Duodenal mucosa (tissue), 2 donors: Measurements from ENCODE around the gene SBF2.

Experiments
- H3K27ac ChIP-seq: one replicate; pipeline ENCODE4 v1.7.0; 2013; ENCODE audit warnings: low read depth, low read length
- H3K27me3 ChIP-seq, 2 donors: one replicate each; pipeline ENCODE4 v1.7.0; 2013; ENCODE audit warnings: low read length in 2 of 2, control low read depth in 1 of 2; ENCODE audit not compliant: insufficient read depth in 2 of 2, control insufficient read depth in 1 of 2
- H3K36me3 ChIP-seq, 2 donors: one replicate each; pipeline ENCODE4 v1.7.0; 2013; ENCODE audit warnings: low read length in 2 of 2, control low read depth in 1 of 2; ENCODE audit not compliant: insufficient read depth in 2 of 2, control insufficient read depth in 1 of 2
- H3K4me1 ChIP-seq, 2 donors: one replicate each; pipeline ENCODE4 v1.7.0; 2013; ENCODE audit warnings: low read length in 2 of 2, control low read depth in 1 of 2; ENCODE audit not compliant: insufficient read depth in 2 of 2, control insufficient read depth in 1 of 2
- H3K4me3 ChIP-seq, 2 donors: one replicate each; pipeline ENCODE4 v1.7.0; 2013; ENCODE audit warnings: low read length in 2 of 2, low read depth in 1 of 2
- H3K9ac ChIP-seq, 2 donors: one replicate each; pipeline ENCODE4 v1.7.0; 2013; ENCODE audit warnings: low read length in 2 of 2, low read depth in 1 of 2
- H3K9me3 ChIP-seq, 2 donors: one replicate each; pipeline ENCODE4 v1.7.0; 2013; ENCODE audit warnings: low read length in 2 of 2, control low read depth in 1 of 2; ENCODE audit not compliant: control insufficient read depth in 1 of 2

SBF2 gene

DNA sequence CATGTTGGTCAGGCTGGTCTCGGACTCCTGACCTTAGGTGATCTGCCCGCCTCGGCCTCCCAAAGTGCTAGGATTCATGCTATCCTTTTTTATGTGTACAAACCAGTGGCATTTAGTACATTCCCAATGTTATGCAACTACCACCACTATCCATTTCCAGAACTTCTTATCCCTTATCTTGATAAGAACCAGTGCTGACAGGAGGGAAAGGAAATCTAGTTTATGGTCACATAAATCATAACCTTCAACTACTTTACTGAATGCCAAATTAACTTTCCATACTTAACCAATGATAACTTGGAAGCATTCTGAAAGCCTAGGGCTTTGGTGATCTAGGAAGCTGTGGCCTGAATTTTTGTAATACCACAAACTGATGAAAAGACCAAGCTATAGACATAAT, 459.7 kb downstream of the SBF2 start:
- peaks cover 0 to 3% of the 10 kb centered on the region in 2 donors for H3K36me3 ChIP-seq
- peaks cover 0 to 14% of the 10 kb centered on the region in 2 donors for H3K4me1 ChIP-seq
- no peak overlapping the region for H3K9ac ChIP-seq
- H3K9me3 ChIP-seq: no peaks in the 10 kb centered on the region
- no peak overlapping the region for H3K4me3 ChIP-seq
- H3K27me3 ChIP-seq: no peaks in the 10 kb centered on the region
- H3K27ac ChIP-seq: no peak overlapping the region

DNA sequence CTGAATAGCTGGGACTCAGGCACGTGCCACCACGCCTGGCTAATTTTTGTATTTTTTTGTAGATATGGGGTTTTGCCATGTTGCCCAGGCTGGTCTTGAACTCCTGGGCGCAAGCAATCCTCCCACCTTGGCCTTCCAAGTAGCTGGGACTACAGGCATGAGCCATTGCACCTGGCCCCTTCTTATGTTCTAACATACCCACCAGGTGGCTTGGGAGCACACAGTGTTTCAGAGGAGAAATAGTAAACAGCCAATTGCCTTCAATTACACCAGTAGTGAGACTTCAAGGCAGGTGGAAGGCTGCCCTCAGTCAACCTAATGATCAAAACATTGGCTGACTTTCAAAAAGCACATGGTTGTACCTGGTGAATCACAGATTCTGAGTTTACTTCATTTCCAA, 462.9 kb downstream of the SBF2 start:
- no peaks in the 10 kb centered on the region for H3K36me3 ChIP-seq
- no peaks in the 10 kb centered on the region for H3K27me3 ChIP-seq
- H3K27ac ChIP-seq: no peak overlapping the region
- peaks cover 0 to 27% of the 10 kb centered on the region in 2 donors for H3K4me1 ChIP-seq
- H3K9ac ChIP-seq: no peak overlapping the region
- H3K9me3 ChIP-seq: no peaks in the 10 kb centered on the region
- no peak overlapping the region for H3K4me3 ChIP-seq

DNA sequence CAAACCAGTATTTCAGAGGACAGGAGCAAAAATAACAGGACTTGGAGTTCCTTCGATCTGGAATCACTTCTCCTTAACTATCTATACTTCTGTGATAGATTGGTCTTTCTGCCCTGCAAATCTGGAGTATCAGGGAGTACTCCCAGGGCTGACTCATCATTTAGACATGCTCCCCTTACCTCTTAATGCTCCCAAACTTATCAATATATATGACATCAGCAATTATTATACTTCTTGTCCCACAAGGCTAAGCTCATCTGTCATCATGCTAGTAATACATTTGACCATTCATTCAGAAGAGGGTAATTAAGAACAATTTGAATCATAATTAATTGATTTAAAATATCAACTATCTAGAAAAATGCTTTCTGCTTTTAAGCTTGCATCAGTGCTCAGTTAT, 466.3 kb downstream of the SBF2 start:
- no peak overlapping the region for H3K4me3 ChIP-seq
- no peaks in the 10 kb centered on the region for H3K9me3 ChIP-seq
- no peaks in the 10 kb centered on the region for H3K27me3 ChIP-seq
- H3K9ac ChIP-seq: no peak overlapping the region
- H3K4me1 ChIP-seq: peaks cover 0 to 28% of the 10 kb centered on the region in 2 donors
- H3K36me3 ChIP-seq: no peaks in the 10 kb centered on the region
- H3K27ac ChIP-seq: no peak overlapping the region

DNA sequence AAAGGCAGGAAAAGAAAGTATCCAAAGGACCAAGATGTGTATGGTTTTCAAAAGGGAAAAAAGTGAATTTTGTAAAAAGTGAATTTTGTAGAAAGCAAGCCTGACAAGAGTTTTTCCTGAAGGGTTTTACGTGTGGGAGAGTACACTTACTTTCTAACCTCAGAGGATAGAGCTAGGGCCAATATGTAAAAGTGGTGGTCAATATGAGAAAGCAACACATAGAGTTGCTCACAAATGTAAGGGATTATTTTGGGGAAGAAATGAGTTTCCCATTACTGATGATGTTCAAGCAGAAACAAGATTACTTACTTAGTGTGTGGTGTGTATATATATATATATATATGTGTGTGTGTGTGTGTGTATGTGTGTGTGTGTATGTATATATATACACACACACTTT, 467.6 kb downstream of the SBF2 start:
- Histone ChIP-seq H3K36me3 (no peaks in the 10 kb centered on the region), H3K4me1 (peaks cover 0 to 29% of the 10 kb centered on the region in 2 donors), H3K27me3 (no peaks in the 10 kb centered on the region), H3K9ac (no peak overlapping the region), H3K9me3 (no peaks in the 10 kb centered on the region), H3K4me3 (no peak overlapping the region), H3K27ac (no peak overlapping the region)

DNA sequence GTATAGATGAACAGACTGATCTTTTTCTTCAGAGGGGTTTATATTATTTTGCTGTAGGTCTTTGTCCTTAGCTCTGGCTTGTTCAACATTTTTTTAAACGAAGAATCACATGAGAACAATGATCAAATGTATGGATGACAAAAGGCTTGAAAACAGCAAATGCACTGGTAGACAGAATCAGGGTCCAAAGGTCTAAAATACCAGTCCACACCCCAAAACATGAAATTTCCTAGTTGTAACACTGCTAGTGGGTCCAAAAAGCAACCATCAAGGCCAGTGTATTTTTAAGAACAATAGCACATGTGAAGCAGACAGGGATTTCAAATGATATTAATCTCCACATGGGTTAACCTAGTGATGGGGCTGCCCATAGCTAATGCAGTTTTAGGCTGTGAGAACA, 468.1 kb downstream of the SBF2 start:
- Histone ChIP-seq H3K4me1 (peaks cover 0 to 34% of the 10 kb centered on the region in 2 donors), H3K27ac (no peak overlapping the region), H3K4me3 (no peak overlapping the region), H3K9me3 (no peaks in the 10 kb centered on the region), H3K9ac (no peak overlapping the region), H3K27me3 (no peaks in the 10 kb centered on the region), H3K36me3 (no peaks in the 10 kb centered on the region)

DNA sequence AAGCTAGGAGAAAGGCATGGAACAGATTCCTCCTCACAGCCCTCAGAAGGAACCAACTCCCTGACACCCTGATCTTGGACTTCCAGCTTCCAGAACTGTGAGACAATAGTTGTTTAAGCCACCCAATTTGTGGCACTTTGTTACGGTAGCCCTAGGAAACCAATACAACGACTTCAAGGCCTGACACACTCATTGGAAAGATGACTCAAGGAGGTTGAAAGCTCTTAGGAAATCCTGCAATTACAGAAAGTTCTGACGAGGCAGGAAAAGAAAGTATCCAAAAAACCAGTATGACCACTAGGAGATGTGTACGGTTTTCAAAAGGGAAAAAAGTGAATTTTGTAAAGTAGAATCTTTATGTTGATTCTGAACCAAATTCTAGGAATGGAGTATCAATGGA, 468.7 kb downstream of the SBF2 start:
- Histone ChIP-seq H3K9ac (no peak overlapping the region), H3K27me3 (no peaks in the 10 kb centered on the region), H3K4me3 (no peak overlapping the region), H3K36me3 (no peaks in the 10 kb centered on the region), H3K9me3 (no peaks in the 10 kb centered on the region), H3K27ac (no peak overlapping the region), H3K4me1 (peaks cover 0 to 38% of the 10 kb centered on the region in 2 donors)

DNA sequence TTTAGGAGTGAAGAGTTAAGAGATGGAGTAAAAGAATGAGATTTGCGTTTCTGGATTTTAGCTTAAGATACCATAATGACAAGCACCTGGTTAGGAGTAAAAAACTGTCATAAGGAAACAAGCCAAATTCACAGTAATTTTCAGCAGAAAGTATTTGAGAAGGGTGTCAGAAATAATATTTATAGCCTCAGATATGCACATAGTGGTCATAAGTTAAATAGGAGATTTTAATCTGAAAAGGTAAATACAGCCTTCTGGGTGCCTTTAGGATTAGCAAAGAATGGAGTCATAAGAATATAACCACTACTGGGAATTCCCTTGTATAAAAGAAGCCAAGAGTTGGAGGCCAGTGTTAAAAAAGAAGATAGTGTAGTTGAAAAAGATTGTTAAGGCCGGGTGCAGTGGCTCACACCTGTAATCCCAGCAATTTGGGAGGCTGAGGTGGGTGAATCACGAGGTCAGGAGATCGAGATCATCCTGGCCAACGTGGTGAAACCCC, 470.1 kb downstream of the SBF2 start:
- H3K9ac ChIP-seq: no peak overlapping the region
- H3K4me3 ChIP-seq: no peak overlapping the region
- H3K36me3 ChIP-seq: no peaks in the 10 kb centered on the region
- no peaks in the 10 kb centered on the region for H3K9me3 ChIP-seq
- H3K27me3 ChIP-seq: no peaks in the 10 kb centered on the region
- H3K4me1 ChIP-seq: peaks cover 0 to 29% of the 10 kb centered on the region in 2 donors
- H3K27ac ChIP-seq: no peak overlapping the region

DNA sequence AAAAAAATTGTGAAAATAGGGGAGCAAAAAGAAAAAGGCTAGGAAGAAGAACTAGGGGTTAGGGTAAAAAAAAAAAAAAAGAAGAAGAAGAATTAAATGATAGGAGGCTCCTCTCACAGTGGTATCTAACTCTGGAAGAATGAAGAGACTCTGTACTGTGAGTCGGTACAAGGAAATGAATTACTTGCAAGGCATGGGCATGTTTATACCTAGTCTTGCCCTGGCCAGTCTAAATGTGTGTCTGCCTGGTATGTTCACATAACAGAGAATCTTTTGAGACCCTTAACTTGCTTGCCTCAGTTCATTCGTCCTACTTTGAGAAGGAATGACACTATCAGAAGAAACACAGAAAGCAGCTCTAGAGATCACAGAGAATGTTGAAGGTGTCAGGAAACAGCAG, 470.6 kb downstream of the SBF2 start:
- no peaks in the 10 kb centered on the region for H3K36me3 ChIP-seq
- peaks cover 0 to 28% of the 10 kb centered on the region in 2 donors for H3K4me1 ChIP-seq
- no peaks in the 10 kb centered on the region for H3K27me3 ChIP-seq
- H3K4me3 ChIP-seq: no peak overlapping the region
- no peaks in the 10 kb centered on the region for H3K9me3 ChIP-seq
- H3K27ac ChIP-seq: no peak overlapping the region
- no peak overlapping the region for H3K9ac ChIP-seq

DNA sequence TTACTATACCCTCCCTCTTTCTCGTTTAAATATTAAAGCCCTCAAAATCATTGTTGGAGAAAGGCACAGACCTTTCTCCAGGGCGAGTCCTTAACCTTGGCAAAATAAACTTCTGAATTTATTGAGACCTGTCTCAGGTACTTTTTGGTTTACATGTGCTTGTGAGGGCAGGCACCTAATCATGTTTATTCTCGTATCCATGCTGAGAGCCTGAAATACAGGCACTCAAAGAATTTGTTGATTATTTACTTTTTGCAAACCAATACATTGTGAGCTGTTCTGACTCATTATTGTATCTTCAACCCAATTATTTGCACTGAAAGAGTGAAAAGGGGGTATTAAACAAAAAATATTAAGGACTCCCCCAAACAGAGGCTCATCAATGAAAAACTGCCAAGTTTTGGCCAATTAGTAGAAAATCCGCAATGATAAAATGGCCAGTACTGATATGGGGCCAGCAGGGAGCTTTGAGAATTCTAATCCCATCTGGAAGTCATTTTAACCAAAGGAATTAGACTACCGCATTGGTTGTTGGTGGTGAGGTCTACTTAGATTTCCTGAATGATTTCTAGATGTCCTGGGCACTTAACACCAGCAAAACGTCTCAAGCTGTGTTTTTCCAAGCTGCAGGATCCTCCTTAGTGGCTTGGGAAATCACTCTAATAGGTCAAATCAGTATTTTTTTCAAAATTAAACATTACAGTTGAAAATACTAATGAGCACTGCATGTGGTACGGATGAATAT, 472.8 kb downstream of the SBF2 start:
- H3K4me1 ChIP-seq: peaks cover 0 to 21% of the 10 kb centered on the region in 2 donors
- H3K9me3 ChIP-seq: no peaks in the 10 kb centered on the region
- H3K36me3 ChIP-seq: no peaks in the 10 kb centered on the region
- H3K27ac ChIP-seq: no peak overlapping the region
- no peak overlapping the region for H3K4me3 ChIP-seq
- no peak overlapping the region for H3K9ac ChIP-seq
- no peaks in the 10 kb centered on the region for H3K27me3 ChIP-seq

DNA sequence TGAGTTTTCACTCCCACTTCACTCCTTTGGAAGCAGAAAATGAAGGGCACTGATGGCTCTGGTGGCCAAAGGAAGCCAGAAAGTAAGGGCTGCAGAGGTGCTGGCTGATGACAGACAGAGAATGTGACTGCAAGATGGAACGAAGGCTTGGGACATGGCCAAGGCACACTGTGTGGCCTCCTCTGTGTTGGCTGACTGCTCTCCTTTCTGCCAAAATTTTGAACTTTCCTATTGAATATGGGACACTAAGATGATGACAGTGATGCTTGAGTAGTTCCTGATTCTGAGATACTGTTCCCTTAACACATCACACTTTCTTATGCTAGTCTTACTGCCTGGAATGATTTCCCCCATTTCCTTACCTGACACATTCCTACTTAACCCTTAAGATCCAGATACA, 473.8 kb downstream of the SBF2 start:
- H3K4me1 ChIP-seq: peaks cover 0 to 12% of the 10 kb centered on the region in 2 donors
- no peak overlapping the region for H3K9ac ChIP-seq
- H3K36me3 ChIP-seq: no peaks in the 10 kb centered on the region
- H3K9me3 ChIP-seq: no peaks in the 10 kb centered on the region
- no peak overlapping the region for H3K27ac ChIP-seq
- no peaks in the 10 kb centered on the region for H3K27me3 ChIP-seq
- H3K4me3 ChIP-seq: no peak overlapping the region
